Pons (tissue), 1 donor: ENCODE data around the gene FKBP1A.
A peak's percentile ranks its signal among the peaks of the same experiment; 100 is the strongest.

Experiments
- DNase-seq: peaks from one replicate; pipeline ENCODE4 v3.0.0-alpha.2; 2016; ENCODE audit warnings: low spot score

FKBP1A gene

DNA sequence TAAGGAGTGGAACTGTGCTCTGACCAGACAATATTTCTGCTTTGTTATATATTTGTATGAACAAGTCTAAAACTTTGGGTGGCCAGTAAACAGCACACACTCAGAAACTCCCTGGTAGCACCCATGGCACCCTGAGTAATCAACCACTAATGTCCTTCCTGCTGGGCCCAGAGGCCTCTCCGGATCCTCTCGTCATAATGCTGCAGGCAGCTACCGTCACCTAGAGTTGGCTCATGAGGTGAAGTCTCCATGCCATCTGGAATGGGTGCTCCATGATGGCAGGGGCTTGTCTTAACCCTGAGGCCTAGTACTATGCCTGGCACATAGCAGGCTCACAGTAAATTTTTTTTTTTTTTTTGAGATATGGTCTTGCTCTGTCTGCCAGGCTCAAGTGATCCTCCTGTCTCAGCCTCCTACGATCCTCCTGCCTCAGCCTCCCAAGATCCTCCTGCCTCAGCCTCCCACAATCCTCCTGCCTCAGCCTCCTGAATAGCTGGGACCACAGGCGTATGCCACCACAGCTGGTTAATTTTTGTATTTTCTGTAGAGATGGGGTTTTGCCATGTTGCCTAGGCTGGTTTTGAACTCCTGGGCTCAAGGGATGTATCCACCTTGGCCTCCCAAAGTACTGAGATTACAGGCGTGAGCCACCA lies 60.9 kb downstream of the FKBP1A start:
- no peak for DNase-seq

DNA sequence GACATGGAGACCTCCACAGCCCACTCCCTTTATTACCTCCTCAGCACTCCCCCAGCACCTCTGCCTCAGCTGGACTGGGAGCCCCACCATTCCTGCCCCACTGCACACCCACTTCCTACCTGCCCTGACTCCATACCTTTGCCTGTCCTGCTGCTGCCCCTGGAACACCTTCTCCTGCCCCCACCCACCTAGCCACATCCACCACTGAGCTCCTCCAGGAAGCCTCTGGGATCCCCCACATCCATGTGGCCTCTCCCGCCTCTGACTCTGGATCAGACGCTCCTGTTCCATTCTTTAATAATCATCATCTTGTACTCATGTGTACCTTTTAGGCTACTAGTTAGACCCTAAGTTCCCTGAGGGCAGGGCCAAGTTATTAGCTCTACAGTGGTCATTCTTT lies 61.8 kb downstream of the FKBP1A start:
- DNase-seq = no peak

DNA sequence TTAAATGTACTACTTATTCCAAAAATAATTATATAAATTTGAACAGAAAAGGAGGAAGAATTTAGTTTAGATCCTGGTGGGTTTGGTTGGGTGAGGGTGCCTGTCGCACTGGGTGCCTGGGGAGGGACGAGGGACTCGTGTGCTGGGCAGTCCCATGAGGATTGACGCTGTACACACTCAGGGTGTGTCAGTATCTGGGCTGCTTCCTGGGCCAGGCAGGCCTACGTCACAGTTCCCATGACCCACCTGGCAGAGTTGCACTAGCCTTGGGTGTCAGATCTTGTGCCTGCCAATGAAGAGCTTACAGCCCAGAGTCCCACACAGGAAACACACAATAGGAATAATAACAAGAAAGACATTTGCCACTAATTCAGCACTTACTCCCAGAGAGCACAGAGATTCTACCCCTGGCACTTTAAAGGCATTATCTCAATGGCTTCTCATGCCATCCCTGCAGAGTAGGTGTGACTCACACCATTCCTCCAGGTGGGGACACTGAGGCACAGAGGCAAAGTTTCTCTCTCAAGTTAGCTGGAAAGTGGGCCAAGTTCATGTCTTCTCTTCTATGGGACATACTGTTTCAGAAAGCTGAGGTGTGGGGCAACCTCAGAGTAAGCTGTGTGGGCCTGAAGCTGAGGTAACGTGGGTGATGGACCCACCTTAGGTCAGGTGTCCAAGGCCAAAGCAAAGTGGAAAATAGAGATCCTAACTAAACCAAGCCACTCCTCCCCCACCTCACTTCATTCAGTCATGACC lies 62.6 kb downstream of the FKBP1A start:
- peak; percentile 29 for DNase-seq

DNA sequence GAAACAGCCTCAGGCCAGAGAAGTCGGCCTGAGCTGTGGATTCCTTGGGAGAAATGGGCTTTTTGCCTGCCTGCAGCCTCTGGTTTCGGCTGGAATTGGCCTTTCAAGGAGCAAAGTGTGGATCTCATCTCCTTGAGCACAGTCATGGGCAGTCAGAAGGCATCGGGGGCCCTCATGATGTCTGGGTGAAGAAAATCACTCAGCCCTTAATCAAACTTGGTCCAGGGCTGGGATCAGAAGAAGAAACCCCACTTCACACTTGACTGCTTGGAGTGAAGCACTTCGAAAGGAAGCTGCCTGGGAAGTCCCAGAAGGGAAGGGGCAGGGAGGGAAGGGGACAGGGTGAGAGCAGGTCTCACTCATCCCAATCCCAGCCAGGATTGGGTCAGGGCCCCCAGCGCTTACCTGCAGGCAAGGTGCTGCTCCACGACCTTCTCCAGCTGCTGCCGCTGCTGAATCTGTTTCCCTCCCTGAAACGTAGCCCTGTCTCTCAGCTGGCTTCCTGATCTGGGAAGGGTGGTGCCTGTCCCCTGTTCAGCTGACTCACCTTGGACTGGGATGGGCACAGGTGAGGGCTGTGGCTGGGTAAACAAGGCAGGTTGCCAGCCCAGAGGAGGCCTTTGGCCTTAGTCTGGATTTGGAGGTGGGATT lies 64.0 kb downstream of the FKBP1A start, which contains the start of gene SDCBP2:
TSS of gene SDCBP2 (minus strand) at position 460 of the 651 bp plus-strand sequence. CDS start 8,723 bp downstream, outside the sequence.
- DNase-seq = no peak

GRCh38 chr20:1327827-1328679 lies 64.8 kb downstream of the FKBP1A start:
- DNase-seq = no peak

DNA sequence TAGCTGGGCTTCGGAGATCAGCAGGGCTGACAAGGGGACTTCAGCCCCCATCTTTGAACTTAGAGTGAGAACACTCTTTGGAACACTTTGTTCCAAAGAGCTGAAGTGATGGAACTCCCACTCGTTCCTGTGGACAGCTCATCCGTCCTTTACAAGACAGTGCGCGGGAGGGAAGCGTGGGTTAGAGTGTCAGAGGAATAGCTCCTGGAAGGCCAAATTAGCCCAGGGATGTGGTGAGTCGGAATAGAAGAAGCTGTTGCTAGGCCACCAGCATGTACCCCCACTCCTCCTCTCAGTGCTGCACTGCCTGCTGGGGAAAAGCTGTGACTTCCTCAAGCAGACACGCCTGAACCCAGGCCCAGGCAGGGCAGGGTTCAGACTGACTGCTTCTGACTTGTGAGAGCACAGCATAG lies 65.6 kb downstream of the FKBP1A start:
- DNase-seq = no peak

- no peak for DNase-seq
Observed at GRCh38 chr20:1326031-1326930, 66.6 kb downstream of the FKBP1A start.

- DNase-seq = peak; percentile 96
Observed at GRCh38 chr20:1325173-1326030, 67.5 kb downstream of the FKBP1A start.

- peak; percentile 17 for DNase-seq
Observed at GRCh38 chr20:1324598-1325172, 68.2 kb downstream of the FKBP1A start.

DNA sequence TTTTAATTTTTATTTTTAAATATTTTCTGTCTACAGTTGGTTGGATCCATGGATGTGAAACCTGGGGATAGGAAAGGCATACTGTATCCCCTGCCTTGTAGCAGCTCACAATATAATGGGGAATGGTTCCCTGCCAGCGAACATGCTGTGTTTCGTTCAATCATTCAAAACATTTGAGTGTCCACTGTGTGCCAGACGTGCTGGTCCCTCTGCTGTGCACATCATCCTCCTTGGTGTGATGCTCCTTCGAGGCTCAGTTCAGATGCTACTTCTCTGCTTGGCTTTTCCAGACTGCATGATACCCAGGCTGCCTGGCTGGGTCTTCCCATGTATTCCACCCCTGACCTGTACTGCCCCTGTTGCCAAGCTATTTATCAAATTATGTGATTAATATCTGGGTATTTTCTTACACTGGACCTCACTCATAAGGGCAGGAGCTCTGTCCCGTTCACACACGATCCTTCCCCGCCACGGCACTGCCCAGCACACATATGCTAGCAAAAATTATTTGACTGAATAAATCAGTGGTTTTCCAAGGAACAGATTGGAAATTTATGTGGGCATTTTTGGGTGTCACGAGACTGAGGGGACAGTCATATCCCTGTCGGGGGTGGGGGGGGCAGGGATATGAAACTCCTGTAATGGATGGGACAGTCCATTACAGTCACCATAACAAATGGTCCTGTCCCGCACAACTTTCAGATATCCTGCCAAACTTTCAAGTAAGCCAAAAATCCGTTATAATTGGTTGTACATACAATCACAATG lies 68.8 kb downstream of the FKBP1A start:
- DNase-seq = no peak

DNA sequence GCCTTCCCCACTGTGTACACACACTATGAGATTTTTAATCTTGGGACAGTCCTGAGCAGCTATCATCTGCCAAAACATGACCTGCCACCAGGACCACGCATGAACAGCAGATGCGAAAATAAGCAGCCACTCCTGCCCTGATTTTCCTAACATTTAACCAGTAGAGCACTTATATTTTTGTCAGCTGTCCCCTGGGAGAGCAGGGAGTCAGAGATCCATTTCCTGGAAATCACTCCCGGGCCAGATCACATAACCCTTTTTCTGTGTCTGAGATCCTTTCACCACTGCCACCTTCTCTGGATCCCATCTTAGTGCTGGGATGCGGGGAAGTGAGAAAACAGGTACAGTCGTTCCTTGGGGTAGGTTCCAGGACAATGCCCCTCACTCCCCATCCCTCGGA lies 69.6 kb downstream of the FKBP1A start:
- no peak for DNase-seq

- no peak for DNase-seq
Observed at GRCh38 chr20:1322511-1323245, 70.2 kb downstream of the FKBP1A start.

DNA sequence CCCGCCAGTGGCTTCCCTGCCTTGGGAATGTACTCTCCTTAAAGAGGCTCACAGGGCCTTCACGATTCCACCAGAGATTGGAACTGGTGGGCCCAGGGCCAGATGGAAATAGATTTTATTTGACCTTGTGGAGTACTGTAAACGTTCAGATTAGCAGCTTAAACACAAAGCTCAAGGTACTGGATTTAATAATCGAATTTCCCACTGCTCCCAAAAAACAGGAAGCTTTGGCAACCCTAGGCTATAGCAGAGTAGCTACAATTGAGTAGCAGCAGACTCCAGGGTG lies 71.3 kb downstream of the FKBP1A start:
- no peak for DNase-seq

- no peak for DNase-seq
Observed at GRCh38 chr20:1320902-1321653, 71.8 kb downstream of the FKBP1A start.

- DNase-seq = no peak
Observed at GRCh38 chr20:1320016-1320415, 72.8 kb downstream of the FKBP1A start.

- no peak for DNase-seq
Observed at GRCh38 chr20:1319462-1319861, 73.4 kb downstream of the FKBP1A start.

GRCh38 chr20:1319051-1319450 lies 73.8 kb downstream of the FKBP1A start:
- DNase-seq = no peak
